ENCODE data around the gene TNNI2. TPM values are rescaled to one million over a fixed set of nuclear protein-coding genes. Genes with fewer than 3 reads are reported as not detected.

Gene TNNI2
- polyA plus RNA-seq, 1 donor from 2014 or later = not detected

GRCh38 chr11:1796413-1797011, 42.3 kb upstream of the TNNI2 start:
- Histone ChIP-seq H3K4me3 (ENCODE audit: low read length) (no peak overlapping the region), H3K27ac (ENCODE audit: low read length) (no peak overlapping the region), H2AFZ (ENCODE audit: low read depth, low read length) (no peak overlapping the region), H3K79me2 (replicated peaks; ENCODE audit: insufficient read depth, low read length) (no peaks in the 10 kb centered on the region), H3K9ac (ENCODE audit: low read length) (no peak overlapping the region), H3F3A (ENCODE audit: insufficient read depth, low read length, poor library complexity, severe bottlenecking) (no peaks in the 10 kb centered on the region), H3K9me3 (ENCODE audit: low read length) (no peaks in the 10 kb centered on the region), H4K20me1 (ENCODE audit: insufficient read depth) (no peaks in the 10 kb centered on the region), H3K4me2 (ENCODE audit: low read length) (no peak overlapping the region), H3K27me3 (ENCODE audit: insufficient read depth, low read depth, low read length) (no peaks in the 10 kb centered on the region), H3K36me3 (ENCODE audit: insufficient read depth, low read length) (no peaks in the 10 kb centered on the region), H3K9me2 (ENCODE audit: insufficient read depth, low read length) (no peaks in the 10 kb centered on the region)
- no peak for TF ChIP-seq CTCF (IDR thresholded peaks at IDR 0.05; ENCODE audit: poor library complexity, severe bottlenecking)
- TF ChIP-seq RAD21 (conservative IDR thresholded peaks at IDR 0.05) = no peak
- TF ChIP-seq TAF1 (IDR thresholded peaks at IDR 0.05; ENCODE audit: low read depth) = no peak
- TF ChIP-seq MXI1 (conservative IDR thresholded peaks at IDR 0.05; ENCODE audit: poor library complexity, severe bottlenecking) = no peak
- no peak for TF ChIP-seq POLR2AphosphoS5 (IDR thresholded peaks at IDR 0.05)
- TF ChIP-seq EZH2 (IDR thresholded peaks at IDR 0.05; ENCODE audit: borderline replicate concordance, insufficient read depth, low read length, poor library complexity, severe bottlenecking) = no peak
- no peak for TF ChIP-seq REST (IDR thresholded peaks at IDR 0.05; ENCODE audit: borderline replicate concordance)
- no peak for TF ChIP-seq EP300 (conservative IDR thresholded peaks at IDR 0.05; ENCODE audit: poor library complexity, severe bottlenecking)
- no peak for TF ChIP-seq SMC3 (conservative IDR thresholded peaks at IDR 0.05; ENCODE audit: poor library complexity)

GRCh38 chr11:1797391-1798125, 41.2 kb upstream of the TNNI2 start:
- Histone ChIP-seq H3K9ac (ENCODE audit: low read length) (no peak overlapping the region), H3K27ac (ENCODE audit: low read length) (no peak overlapping the region), H2AFZ (ENCODE audit: low read depth, low read length) (no peak overlapping the region), H3K4me3 (ENCODE audit: low read length) (no peak overlapping the region), H4K20me1 (ENCODE audit: insufficient read depth) (no peaks in the 10 kb centered on the region), H3K27me3 (ENCODE audit: insufficient read depth, low read depth, low read length) (no peaks in the 10 kb centered on the region), H3K79me2 (replicated peaks; ENCODE audit: insufficient read depth, low read length) (no peaks in the 10 kb centered on the region), H3K9me3 (ENCODE audit: low read length) (no peaks in the 10 kb centered on the region), H3K4me2 (ENCODE audit: low read length) (no peak overlapping the region), H3F3A (ENCODE audit: insufficient read depth, low read length, poor library complexity, severe bottlenecking) (no peaks in the 10 kb centered on the region), H3K36me3 (ENCODE audit: insufficient read depth, low read length) (no peaks in the 10 kb centered on the region), H3K9me2 (ENCODE audit: insufficient read depth, low read length) (no peaks in the 10 kb centered on the region)
- no peak for TF ChIP-seq CTCF (IDR thresholded peaks at IDR 0.05; ENCODE audit: poor library complexity, severe bottlenecking)
- no peak for TF ChIP-seq RAD21 (conservative IDR thresholded peaks at IDR 0.05)
- no peak for TF ChIP-seq SMC3 (conservative IDR thresholded peaks at IDR 0.05; ENCODE audit: poor library complexity)
- TF ChIP-seq TAF1 (IDR thresholded peaks at IDR 0.05; ENCODE audit: low read depth) = no peak
- TF ChIP-seq POLR2AphosphoS5 (IDR thresholded peaks at IDR 0.05) = no peak
- TF ChIP-seq REST (IDR thresholded peaks at IDR 0.05; ENCODE audit: borderline replicate concordance) = no peak
- no peak for TF ChIP-seq EP300 (conservative IDR thresholded peaks at IDR 0.05; ENCODE audit: poor library complexity, severe bottlenecking)
- no peak for TF ChIP-seq EZH2 (IDR thresholded peaks at IDR 0.05; ENCODE audit: borderline replicate concordance, insufficient read depth, low read length, poor library complexity, severe bottlenecking)
- TF ChIP-seq MXI1 (conservative IDR thresholded peaks at IDR 0.05; ENCODE audit: poor library complexity, severe bottlenecking) = no peak
